ENCODE measurements around the gene SAMD11.
"Not testable (repeated sequence)": the region's sequence is repeated elsewhere in the genome, so short reads cannot be mapped to it uniquely, and the experiment has no call there.

The SAMD11 gene

GRCh38 chr1:944341-945325 lies 20.9 kb downstream of the SAMD11 start:
- TF ChIP-seq TAF1 (IDR thresholded peaks at IDR 0.05; ENCODE audit: borderline replicate concordance, low read depth, low read length) (no peak), POLR2A (IDR thresholded peaks at IDR 0.05; ENCODE audit: low read depth, low read length) (no peak), POLR2AphosphoS5 (IDR thresholded peaks at IDR 0.05; ENCODE audit: low read depth, low read length) (no peak)
- no peak for FAIRE-seq
- DNase-seq (ENCODE audit: insufficient read length), result no peak

GRCh38 chr1:945688-946556 lies 22.2 kb downstream of the SAMD11 start:
- DNase-seq (ENCODE audit: insufficient read length) (no peak), FAIRE-seq (no peak)
- TF ChIP-seq POLR2AphosphoS5 (IDR thresholded peaks at IDR 0.05; ENCODE audit: low read depth, low read length) (no peak), TAF1 (IDR thresholded peaks at IDR 0.05; ENCODE audit: borderline replicate concordance, low read depth, low read length) (no peak), POLR2A (IDR thresholded peaks at IDR 0.05; ENCODE audit: low read depth, low read length) (no peak)

GRCh38 chr1:946811-947210 lies 23.1 kb downstream of the SAMD11 start:
- FAIRE-seq; DNase-seq (ENCODE audit: insufficient read length): not testable (repeated sequence)

GRCh38 chr1:947958-948357 lies 24.2 kb downstream of the SAMD11 start:
- FAIRE-seq (no peak), DNase-seq (ENCODE audit: insufficient read length) (no peak)
- TF ChIP-seq POLR2AphosphoS5 (IDR thresholded peaks at IDR 0.05; ENCODE audit: low read depth, low read length) (no peak), POLR2A (IDR thresholded peaks at IDR 0.05; ENCODE audit: low read depth, low read length) (no peak), TAF1 (IDR thresholded peaks at IDR 0.05; ENCODE audit: borderline replicate concordance, low read depth, low read length) (no peak)

- FAIRE-seq, result no peak
- TF ChIP-seq POLR2AphosphoS5 (IDR thresholded peaks at IDR 0.05; ENCODE audit: low read depth, low read length) (no peak), POLR2A (IDR thresholded peaks at IDR 0.05; ENCODE audit: low read depth, low read length) (0 out of 2 replicates have a peak, but pooled peaks have one; percentile 36), TAF1 (IDR thresholded peaks at IDR 0.05; ENCODE audit: borderline replicate concordance, low read depth, low read length) (no peak)
- no peak for DNase-seq (ENCODE audit: insufficient read length)
These were observed 26.5 kb downstream of the SAMD11 start for GRCh38 chr1:950268-950667.

- FAIRE-seq, result no peak
- TF ChIP-seq POLR2A (IDR thresholded peaks at IDR 0.05; ENCODE audit: low read depth, low read length), result no peak
- TF ChIP-seq POLR2AphosphoS5 (IDR thresholded peaks at IDR 0.05; ENCODE audit: low read depth, low read length), result no peak
- TF ChIP-seq TAF1 (IDR thresholded peaks at IDR 0.05; ENCODE audit: borderline replicate concordance, low read depth, low read length), result no peak
- no peak for DNase-seq (ENCODE audit: insufficient read length)
These were observed 27.2 kb downstream of the SAMD11 start for GRCh38 chr1:950881-951280.

- TF ChIP-seq POLR2AphosphoS5 (IDR thresholded peaks at IDR 0.05; ENCODE audit: low read depth, low read length), result no peak
- no peak for TF ChIP-seq TAF1 (IDR thresholded peaks at IDR 0.05; ENCODE audit: borderline replicate concordance, low read depth, low read length)
- TF ChIP-seq POLR2A (IDR thresholded peaks at IDR 0.05; ENCODE audit: low read depth, low read length), result no peak
- DNase-seq (ENCODE audit: insufficient read length) (no peak), FAIRE-seq (no peak)
These were observed 27.6 kb downstream of the SAMD11 start for GRCh38 chr1:951364-951763.

- FAIRE-seq (no peak), DNase-seq (ENCODE audit: insufficient read length) (no peak)
- TF ChIP-seq POLR2AphosphoS5 (IDR thresholded peaks at IDR 0.05; ENCODE audit: low read depth, low read length), result no peak
- no peak for TF ChIP-seq TAF1 (IDR thresholded peaks at IDR 0.05; ENCODE audit: borderline replicate concordance, low read depth, low read length)
- no peak for TF ChIP-seq POLR2A (IDR thresholded peaks at IDR 0.05; ENCODE audit: low read depth, low read length)
These were observed 28.5 kb downstream of the SAMD11 start for GRCh38 chr1:952201-952600.

- no peak for FAIRE-seq
- no peak for TF ChIP-seq TAF1 (IDR thresholded peaks at IDR 0.05; ENCODE audit: borderline replicate concordance, low read depth, low read length)
- TF ChIP-seq POLR2AphosphoS5 (IDR thresholded peaks at IDR 0.05; ENCODE audit: low read depth, low read length), result no peak
- TF ChIP-seq POLR2A (IDR thresholded peaks at IDR 0.05; ENCODE audit: low read depth, low read length), result no peak
These were observed 28.9 kb downstream of the SAMD11 start for GRCh38 chr1:952603-953002.

GRCh38 chr1:953524-954320 lies 30.0 kb downstream of the SAMD11 start:
- TF ChIP-seq POLR2A (IDR thresholded peaks at IDR 0.05; ENCODE audit: low read depth, low read length), result no peak
- TF ChIP-seq TAF1 (IDR thresholded peaks at IDR 0.05; ENCODE audit: borderline replicate concordance, low read depth, low read length), result no peak
- TF ChIP-seq POLR2AphosphoS5 (IDR thresholded peaks at IDR 0.05; ENCODE audit: low read depth, low read length), result no peak
- no peak for DNase-seq (ENCODE audit: insufficient read length)
- FAIRE-seq, result no peak

More at GRCh38 chr1:952603-953002, 28.9 kb downstream of the SAMD11 start:
- no peak for DNase-seq (ENCODE audit: insufficient read length)

- no peak for FAIRE-seq
- no peak for DNase-seq (ENCODE audit: insufficient read length)
- TF ChIP-seq POLR2A (IDR thresholded peaks at IDR 0.05; ENCODE audit: low read depth, low read length), result no peak
- TF ChIP-seq TAF1 (IDR thresholded peaks at IDR 0.05; ENCODE audit: borderline replicate concordance, low read depth, low read length), result no peak
- TF ChIP-seq POLR2AphosphoS5 (IDR thresholded peaks at IDR 0.05; ENCODE audit: low read depth, low read length), result no peak
These were observed 31.2 kb downstream of the SAMD11 start for GRCh38 chr1:954927-955326.
